ENCODE data around the gene COL6A3. TPM values are rescaled to one million over a fixed set of nuclear protein-coding genes. Genes with fewer than 3 reads are reported as not detected.
"Not testable (repeated sequence)": the region's sequence is repeated elsewhere in the genome, so short reads cannot be mapped to it uniquely, and the experiment has no call there.

Gene COL6A3
- total and polyA plus RNA-seq, 7 donors: 15.5 to 75.2 (median 59.1) TPM

DNA sequence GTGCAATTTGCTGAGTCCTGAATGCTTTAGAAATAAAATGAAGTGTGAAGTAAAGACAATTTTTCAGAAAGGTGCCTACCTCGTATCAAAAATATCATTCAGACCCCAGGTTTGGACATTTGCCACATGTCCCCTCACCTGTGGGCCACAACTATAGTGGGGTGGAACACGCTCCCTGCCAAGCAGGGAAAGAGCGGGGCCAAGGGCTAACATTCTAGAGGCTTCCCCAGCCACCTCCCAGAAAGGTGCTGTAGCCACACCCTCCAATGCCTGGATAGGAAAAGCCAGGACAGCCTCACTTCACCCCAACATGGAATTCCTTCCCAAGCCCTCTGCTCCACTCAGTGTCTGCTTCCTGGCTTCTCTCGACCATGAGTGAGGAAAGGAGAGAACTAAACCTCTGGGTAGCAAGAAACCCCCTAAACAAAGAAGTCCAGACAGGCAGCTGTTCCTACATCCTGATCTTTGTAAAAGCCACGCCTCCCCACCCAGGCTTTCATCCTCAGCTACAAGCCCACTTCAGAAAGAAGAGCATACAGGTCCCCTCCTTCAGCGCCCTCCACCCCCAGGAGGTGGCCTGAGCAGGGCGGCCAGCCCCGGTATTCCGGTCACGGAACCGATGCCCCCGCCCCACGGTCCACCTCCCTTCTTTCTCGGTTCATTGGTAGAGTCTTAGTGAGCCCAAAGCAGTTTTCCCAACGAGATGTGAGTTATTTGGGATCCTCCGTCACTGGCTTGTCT lies 2.1 kb downstream of the COL6A3 start:
- TF ChIP-seq, protein P1, sequence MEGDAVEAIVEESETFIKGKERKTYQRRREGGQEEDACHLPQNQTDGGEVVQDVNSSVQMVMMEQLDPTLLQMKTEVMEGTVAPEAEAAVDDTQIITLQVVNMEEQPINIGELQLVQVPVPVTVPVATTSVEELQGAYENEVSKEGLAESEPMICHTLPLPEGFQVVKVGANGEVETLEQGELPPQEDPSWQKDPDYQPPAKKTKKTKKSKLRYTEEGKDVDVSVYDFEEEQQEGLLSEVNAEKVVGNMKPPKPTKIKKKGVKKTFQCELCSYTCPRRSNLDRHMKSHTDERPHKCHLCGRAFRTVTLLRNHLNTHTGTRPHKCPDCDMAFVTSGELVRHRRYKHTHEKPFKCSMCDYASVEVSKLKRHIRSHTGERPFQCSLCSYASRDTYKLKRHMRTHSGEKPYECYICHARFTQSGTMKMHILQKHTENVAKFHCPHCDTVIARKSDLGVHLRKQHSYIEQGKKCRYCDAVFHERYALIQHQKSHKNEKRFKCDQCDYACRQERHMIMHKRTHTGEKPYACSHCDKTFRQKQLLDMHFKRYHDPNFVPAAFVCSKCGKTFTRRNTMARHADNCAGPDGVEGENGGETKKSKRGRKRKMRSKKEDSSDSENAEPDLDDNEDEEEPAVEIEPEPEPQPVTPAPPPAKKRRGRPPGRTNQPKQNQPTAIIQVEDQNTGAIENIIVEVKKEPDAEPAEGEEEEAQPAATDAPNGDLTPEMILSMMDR (IDR thresholded peaks at IDR 0.05): no peak
- WGBS, 3 donors: 62 to 74% (median 69%) methylated on average over 16 of the region's 16 CpGs
- no peaks in the 10 kb centered on the region for H3K36me3 ChIP-seq (ENCODE audit: insufficient read depth in 1 of 2, low read depth in 1 of 2)
- ATAC-seq (peak in 1 of 4 donors; percentile 12), DNase-seq (peak; percentile 42 to 64)
- peak overlapping the region; percentile 59 for H3K4me3 ChIP-seq
- intact Hi-C loops (cut with DNase I): loop anchor here in 1 of 2 donors (2.0 to 5.0 kb wide), 2 partner anchors 245 to 289 kb away; no protein-coding TSS in a partner anchor
- H3K27me3 ChIP-seq (ENCODE audit: insufficient read depth in 3 of 3, low read length in 2 of 3): no peaks in the 10 kb centered on the region
- H3K27ac ChIP-seq: peak overlapping the region; percentile 58
- no peaks in the 10 kb centered on the region for H3K9me3 ChIP-seq
- peaks cover 16% of the 10 kb centered on the region for H3K4me1 ChIP-seq

DNA sequence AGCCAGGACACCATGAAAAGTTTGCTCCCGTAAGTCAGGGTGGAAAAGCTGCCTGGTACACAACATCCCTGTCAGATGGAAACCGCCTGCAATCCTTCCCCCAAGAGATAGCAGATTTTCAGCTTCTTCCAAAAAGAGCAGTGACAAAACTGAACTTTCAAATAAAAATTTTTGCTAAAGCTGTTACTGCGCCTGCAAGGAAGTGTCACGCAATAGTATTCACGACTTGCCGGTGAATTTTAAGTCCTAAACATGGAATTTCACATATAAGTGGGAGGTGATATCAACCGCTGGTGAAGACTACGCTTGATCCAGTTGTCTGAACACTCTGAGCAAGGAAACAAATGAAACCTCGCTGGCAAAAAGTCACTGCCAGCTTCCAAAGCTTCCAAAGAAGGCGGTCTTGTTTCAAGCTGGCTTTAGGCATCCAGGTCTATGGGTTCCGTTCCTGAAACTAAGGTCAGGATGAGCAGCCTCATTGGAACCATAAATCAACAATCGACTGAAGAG lies 2.8 kb downstream of the COL6A3 start:
- DNase-seq: no peak
- H3K9me3 ChIP-seq: no peaks in the 10 kb centered on the region
- H3K27me3 ChIP-seq (ENCODE audit: insufficient read depth in 3 of 3, low read length in 2 of 3): no peaks in the 10 kb centered on the region
- H3K4me3 ChIP-seq: peak overlapping the region; percentile 59
- TF ChIP-seq, protein P1 (IDR thresholded peaks at IDR 0.05): no peak
- 36 to 48% (median 46%) methylated on average over 12 of the region's 12 CpGs for WGBS, 3 donors
- H3K4me1 ChIP-seq: peaks cover 16% of the 10 kb centered on the region
- peak in 1 of 4 donors; percentile 13 for ATAC-seq
- intact Hi-C loops (cut with DNase I): loop anchor here in 1 of 2 donors (2.0 to 5.0 kb wide), 2 partner anchors 244 to 288 kb away; no protein-coding TSS in a partner anchor
- no peaks in the 10 kb centered on the region for H3K36me3 ChIP-seq (ENCODE audit: insufficient read depth in 1 of 2, low read depth in 1 of 2)
- peak overlapping the region; percentile 58 for H3K27ac ChIP-seq

DNA sequence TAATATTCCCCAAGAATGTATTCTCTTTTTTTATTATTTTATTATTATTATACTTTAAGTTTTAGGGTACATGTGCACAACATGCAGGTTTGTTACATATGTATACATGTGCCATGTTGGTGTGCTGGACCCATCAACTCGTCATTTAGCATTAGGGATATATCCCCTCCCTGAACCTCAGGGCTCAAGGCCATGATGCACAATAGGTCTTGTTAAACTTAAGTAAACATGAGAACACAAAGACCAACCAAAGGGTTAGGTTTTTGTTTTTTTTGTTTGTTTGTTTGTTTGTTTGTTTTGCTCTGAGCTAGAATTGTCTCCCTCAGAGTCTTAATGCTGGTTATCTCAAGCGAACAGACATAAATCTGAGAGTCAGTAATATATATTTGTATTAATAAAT lies 4.7 kb downstream of the COL6A3 start:
- intact Hi-C loops (cut with DNase I): loop anchor here (5.0 to 10.0 kb wide), 3 partner anchors 94 to 317 kb away; no protein-coding TSS in a partner anchor
- Histone ChIP-seq H3K4me1 (peaks cover 16% of the 10 kb centered on the region), H3K4me3 (peak overlapping the region; percentile 59)
- not testable (repeated sequence) for DNase-seq; H3K36me3 ChIP-seq (ENCODE audit: insufficient read depth in 1 of 2, low read depth in 1 of 2); H3K9me3 ChIP-seq; H3K27me3 ChIP-seq (ENCODE audit: insufficient read depth in 3 of 3, low read length in 2 of 3); H3K27ac ChIP-seq; ATAC-seq
- WGBS, 3 donors: 91 to 93% (median 91%) methylated on average over 2 of the region's 2 CpGs

DNA sequence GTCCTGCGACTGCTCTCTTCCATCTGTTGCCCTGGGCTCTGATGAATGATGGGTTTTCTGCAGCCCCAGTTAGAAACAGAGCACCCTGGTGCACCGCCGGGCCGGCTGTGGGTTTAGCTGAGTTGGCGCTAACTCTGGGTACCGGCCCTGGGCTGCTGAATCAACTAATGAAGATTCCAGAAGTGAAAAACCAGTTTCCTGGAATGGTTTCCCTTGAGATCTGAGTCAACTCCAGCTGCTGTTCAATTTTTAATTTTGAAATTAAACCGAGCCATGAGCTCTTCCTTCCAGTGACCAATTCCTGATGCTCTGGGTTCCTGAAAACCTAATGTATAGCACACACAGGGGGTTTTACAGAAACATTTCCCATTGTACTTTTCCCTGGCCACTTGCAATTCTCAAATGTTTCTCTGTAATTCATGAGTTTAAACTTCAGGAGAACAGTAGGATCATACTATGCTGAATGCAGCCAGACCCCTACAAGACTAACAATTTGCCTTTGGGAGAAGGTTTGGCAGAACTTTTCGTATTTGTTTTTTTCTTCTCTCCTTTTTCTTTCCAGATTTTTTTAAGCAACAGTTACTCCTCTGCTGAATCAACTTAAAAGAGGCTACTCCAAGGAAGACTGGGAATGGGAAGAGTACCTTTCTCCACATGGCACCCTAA lies 5.5 kb downstream of the COL6A3 start:
- intact Hi-C loops (cut with DNase I): loop anchor here (5.0 to 10.0 kb wide), 3 partner anchors 94 to 316 kb away; no protein-coding TSS in a partner anchor
- TF ChIP-seq, protein P1 (IDR thresholded peaks at IDR 0.05): no peak
- DNase-seq: peak; percentile 56 to 70
- ATAC-seq: peak in 2 of 4 donors; percentile 8 to 11
- Histone ChIP-seq H3K9me3 (no peaks in the 10 kb centered on the region), H3K27ac (peak overlapping the region; percentile 50), H3K4me3 (peak overlapping the region; percentile 59), H3K4me1 (peaks cover 21% of the 10 kb centered on the region), H3K36me3 (ENCODE audit: insufficient read depth in 1 of 2, low read depth in 1 of 2) (no peaks in the 10 kb centered on the region), H3K27me3 (ENCODE audit: insufficient read depth in 3 of 3, low read length in 2 of 3) (no peaks in the 10 kb centered on the region)
- 46 to 53% (median 51%) methylated on average over 8 of the region's 8 CpGs for WGBS, 3 donors

DNA sequence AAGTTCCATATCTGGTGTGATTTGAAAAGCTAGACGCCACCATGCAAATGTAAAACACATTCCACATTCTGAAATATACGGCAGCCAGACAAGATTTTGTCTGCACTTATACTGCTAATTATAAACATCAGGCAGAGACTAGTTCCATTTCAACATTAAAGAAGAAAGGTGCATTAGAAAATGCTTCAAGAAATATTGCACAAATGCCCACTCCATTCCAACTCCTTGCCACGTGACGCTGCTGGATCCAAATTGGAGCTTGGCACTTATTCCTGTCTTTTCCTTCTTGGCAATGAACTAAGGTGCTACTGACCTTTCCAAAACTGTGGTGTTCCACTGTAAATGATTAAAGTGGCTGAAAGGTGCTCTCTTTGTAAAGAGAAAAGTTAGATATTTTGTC lies 6.3 kb downstream of the COL6A3 start:
- Histone ChIP-seq H3K4me3 (peak overlapping the region; percentile 27), H3K27ac (peak overlapping the region; percentile 50), H3K36me3 (ENCODE audit: insufficient read depth in 1 of 2, low read depth in 1 of 2) (no peaks in the 10 kb centered on the region), H3K27me3 (ENCODE audit: insufficient read depth in 3 of 3, low read length in 2 of 3) (no peaks in the 10 kb centered on the region), H3K9me3 (no peaks in the 10 kb centered on the region), H3K4me1 (peaks cover 23% of the 10 kb centered on the region)
- ATAC-seq: no peak
- WGBS, 3 donors: 46 to 62% (median 58%) methylated on average over 4 of the region's 4 CpGs
- intact Hi-C loops (cut with DNase I): loop anchor here (5.0 to 10.0 kb wide), 3 partner anchors 93 to 315 kb away; no protein-coding TSS in a partner anchor
- TF ChIP-seq, protein P1 (IDR thresholded peaks at IDR 0.05): no peak
- no peak for DNase-seq
